Fibroblast of lung (primary cell): ENCODE data around the gene UQCRHL. TPM values are rescaled to one million over a fixed set of nuclear protein-coding genes. Genes with fewer than 3 reads are reported as not detected.
"Not testable (repeated sequence)": the region's sequence is repeated elsewhere in the genome, so short reads cannot be mapped to it uniquely, and the experiment has no call there.

Experiments
- DNase-seq, 2 donors: peaks; one replicate each; pipeline versions ENCODE4 v3.0.0 to v3.0.0-alpha.2; 2010; ENCODE audit warnings: low read depth in 2 of 2
- H2AFZ ChIP-seq: 2 replicates; pipeline ENCODE4 v1.5.1; 2012; ENCODE audit warnings: low read length, control low read depth, inconsistent platforms
- H3K27ac ChIP-seq: 2 replicates; pipeline ENCODE4 v1.5.1; 2011; ENCODE audit warnings: low read length, control low read depth; ENCODE audit not compliant: insufficient read depth
- H3K27me3 ChIP-seq: 2 replicates; pipeline ENCODE4 v1.5.1; 2011; ENCODE audit warnings: mild to moderate bottlenecking, low read length; ENCODE audit not compliant: control insufficient read depth, insufficient read depth
- H3K36me3 ChIP-seq: 2 replicates; pipeline ENCODE4 v1.5.1; 2011; ENCODE audit warnings: low read length; ENCODE audit not compliant: control insufficient read depth, insufficient read depth
- H3K4me1 ChIP-seq: 2 replicates; pipeline ENCODE4 v1.5.1; 2011; ENCODE audit warnings: low read length; ENCODE audit not compliant: control insufficient read depth, insufficient read depth; ENCODE audit errors: extremely low read depth
- H3K4me2 ChIP-seq: 2 replicates; pipeline ENCODE4 v1.5.1; 2011; ENCODE audit warnings: low read length, control low read depth; ENCODE audit not compliant: insufficient read depth; ENCODE audit errors: extremely low read depth
- H3K4me3 ChIP-seq, 4 experiments: fragments of 200-600 bp in 1 of 4; sonication (generic) in 1 of 4; replicated peaks in 1 of 4; 2 replicates each; pipeline ENCODE4 v1.5.1; 2011 to 2016; ENCODE audit warnings: low read length in 4 of 4, low read depth in 3 of 4, mild to moderate bottlenecking in 3 of 4, control low read depth in 2 of 4, inconsistent platforms in 1 of 4, mixed read lengths in 1 of 4; ENCODE audit not compliant: insufficient read depth in 1 of 4; ENCODE audit errors: control extremely low read depth in 1 of 4
- H3K79me2 ChIP-seq: 2 replicates; pipeline ENCODE4 v1.5.1; 2012; ENCODE audit warnings: mild to moderate bottlenecking, low read length, inconsistent platforms; ENCODE audit not compliant: control insufficient read depth, insufficient read depth
- H3K9ac ChIP-seq: 2 replicates; pipeline ENCODE4 v1.5.1; 2011; ENCODE audit warnings: mild to moderate bottlenecking, low read length, control low read depth; ENCODE audit not compliant: insufficient read depth
- H3K9me3 ChIP-seq: 2 replicates; pipeline ENCODE4 v1.5.1; 2012; ENCODE audit warnings: low read depth, low read length; ENCODE audit not compliant: control insufficient read depth, insufficient read depth
- H4K20me1 ChIP-seq: 2 replicates; pipeline ENCODE4 v1.5.1; 2011; ENCODE audit warnings: low read length; ENCODE audit not compliant: control insufficient read depth, insufficient read depth; ENCODE audit errors: extremely low read depth
- EZH2 ChIP-seq: IDR thresholded peaks from 2 replicates; pipeline ENCODE4 v1.5.1; 2012; ENCODE audit warnings: low read length, control low read depth, mild to moderate bottlenecking; ENCODE audit errors: missing control alignments
- polyA minus RNA-seq: library from RNA; depleted of rRNA, polyadenylated mRNA; stranded (reverse); fragments of >200 nt; gene quantifications from 2 replicates; pipeline ENCODE4 v1.2.3, GENCODE V29; 2011; ENCODE audit warnings: low replicate concordance
- polyA plus RNA-seq, 2 donors: library from polyadenylated mRNA; depleted of rRNA in 1 of 2; stranded (reverse) in 1 of 2; unstranded in 1 of 2; fragments of >200 nt; gene quantifications; 2 replicates each; pipeline ENCODE4 v1.2.1, GENCODE V29; 2011 to 2012; ENCODE audit warnings: missing spikeins in 1 of 2
- total RNA-seq: library from RNA; depleted of rRNA; stranded (reverse); fragments of >200 nt; gene quantifications from 2 replicates; pipeline ENCODE4 v1.2.1, GENCODE V29; 2014
- TF ChIP-seq, protein P1 (sequence below), 2 donors: IDR thresholded peaks in 1 of 2; conservative IDR thresholded peaks in 1 of 2; 1 replicate in 1 of 2; 2 replicates in 1 of 2; pipeline ENCODE4 v1.5.1; 2011 to 2012; ENCODE audit warnings: low read length in 2 of 2, control low read depth in 1 of 2, inconsistent platforms in 1 of 2, low read depth in 1 of 2, mild to moderate bottlenecking in 1 of 2

Gene UQCRHL
- total RNA-seq (4.4 and 7.8 TPM in 2 replicates), polyA plus RNA-seq (1.3 and 2.7 TPM in 2 replicates), polyA minus RNA-seq (0.63 TPM in 1 of 2 replicates, not detected in the other)
- 3.2 and 3.8 TPM in 2 replicates for polyA plus RNA-seq (2012)

DNA sequence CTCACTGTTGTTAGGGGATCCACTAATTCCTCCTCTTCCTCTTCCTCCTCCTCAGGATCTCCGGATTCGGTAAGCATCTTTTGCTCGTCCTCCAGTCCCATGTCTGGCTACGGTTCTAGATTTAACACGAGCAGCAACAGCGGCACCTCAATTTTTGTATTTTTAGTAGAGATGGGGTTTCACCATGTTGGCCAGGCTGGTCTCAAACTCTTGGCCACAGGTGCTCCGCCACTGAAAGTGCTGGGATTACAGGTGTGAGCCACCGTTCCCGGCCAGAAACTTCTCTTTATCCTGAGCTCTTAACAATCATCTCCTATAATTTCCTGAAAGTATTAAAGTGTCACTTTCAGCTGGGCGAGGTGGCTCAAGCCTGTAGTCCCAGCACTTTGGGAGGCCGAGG lies at the start of gene UQCRHL:
TSS of gene UQCRHL (minus strand) at position 101 of the 400 bp plus-strand sequence. CDS start at position 101, 0 bp downstream.
- not testable (repeated sequence) for DNase-seq, H3K4me2 ChIP-seq, H3K79me2 ChIP-seq, H3K4me3 ChIP-seq, H2AFZ ChIP-seq, H3K4me1 ChIP-seq, H4K20me1 ChIP-seq, H3K36me3 ChIP-seq, H3K27ac ChIP-seq, H3K27me3 ChIP-seq, H3K9ac ChIP-seq, H3K9me3 ChIP-seq

GRCh38 chr1:15856888-15857287 lies 49.4 kb upstream of the UQCRHL start:
- Histone ChIP-seq H3K4me2 (no peak overlapping the region), H3K4me3 (no peak overlapping the region), H3K27ac (no peak overlapping the region), H3K27me3 (no peaks in the 10 kb centered on the region), H4K20me1 (no peaks in the 10 kb centered on the region), H2AFZ (no peak overlapping the region), H3K9me3 (no peaks in the 10 kb centered on the region), H3K4me1 (no peaks in the 10 kb centered on the region), H3K9ac (no peak overlapping the region), H3K36me3 (no peaks in the 10 kb centered on the region), H3K79me2 (peaks cover 62% of the 10 kb centered on the region)
- no peak for TF ChIP-seq EZH2
- TF ChIP-seq, protein P1, sequence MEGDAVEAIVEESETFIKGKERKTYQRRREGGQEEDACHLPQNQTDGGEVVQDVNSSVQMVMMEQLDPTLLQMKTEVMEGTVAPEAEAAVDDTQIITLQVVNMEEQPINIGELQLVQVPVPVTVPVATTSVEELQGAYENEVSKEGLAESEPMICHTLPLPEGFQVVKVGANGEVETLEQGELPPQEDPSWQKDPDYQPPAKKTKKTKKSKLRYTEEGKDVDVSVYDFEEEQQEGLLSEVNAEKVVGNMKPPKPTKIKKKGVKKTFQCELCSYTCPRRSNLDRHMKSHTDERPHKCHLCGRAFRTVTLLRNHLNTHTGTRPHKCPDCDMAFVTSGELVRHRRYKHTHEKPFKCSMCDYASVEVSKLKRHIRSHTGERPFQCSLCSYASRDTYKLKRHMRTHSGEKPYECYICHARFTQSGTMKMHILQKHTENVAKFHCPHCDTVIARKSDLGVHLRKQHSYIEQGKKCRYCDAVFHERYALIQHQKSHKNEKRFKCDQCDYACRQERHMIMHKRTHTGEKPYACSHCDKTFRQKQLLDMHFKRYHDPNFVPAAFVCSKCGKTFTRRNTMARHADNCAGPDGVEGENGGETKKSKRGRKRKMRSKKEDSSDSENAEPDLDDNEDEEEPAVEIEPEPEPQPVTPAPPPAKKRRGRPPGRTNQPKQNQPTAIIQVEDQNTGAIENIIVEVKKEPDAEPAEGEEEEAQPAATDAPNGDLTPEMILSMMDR (conservative IDR thresholded peaks at IDR 0.05 in 1 of 2, IDR thresholded peaks at IDR 0.05 in 1 of 2; ENCODE audit: low read depth in 1 of 2, low read length in 2 of 2) = no peak
- DNase-seq = no peak

- TF ChIP-seq, protein P1 (conservative IDR thresholded peaks at IDR 0.05 in 1 of 2, IDR thresholded peaks at IDR 0.05 in 1 of 2; ENCODE audit: low read depth in 1 of 2, low read length in 2 of 2) = no peak
- TF ChIP-seq EZH2 = no peak
- no peak overlapping the region for H2AFZ ChIP-seq
- peak in 1 of 2 donors; percentile 18 for DNase-seq
- peaks cover 81% of the 10 kb centered on the region for H3K79me2 ChIP-seq
- H3K36me3 ChIP-seq = no peaks in the 10 kb centered on the region
- no peak overlapping the region for H3K27ac ChIP-seq
- H3K9me3 ChIP-seq = no peaks in the 10 kb centered on the region
- no peak overlapping the region for H3K4me3 ChIP-seq
- H4K20me1 ChIP-seq = no peaks in the 10 kb centered on the region
- peaks cover 2% of the 10 kb centered on the region for H3K4me1 ChIP-seq
- H3K27me3 ChIP-seq = no peaks in the 10 kb centered on the region
- no peak overlapping the region for H3K4me2 ChIP-seq
- no peak overlapping the region for H3K9ac ChIP-seq
These were observed 45.4 kb upstream of the UQCRHL start for GRCh38 chr1:15852828-15853302.
